ENCODE measurements around the gene WNT3. TPM values are rescaled to one million over a fixed set of nuclear protein-coding genes. Genes with fewer than 3 reads are reported as not detected.

Gene WNT3
- total RNA-seq, 2 experiments from 2014 or later = not detected

DNA sequence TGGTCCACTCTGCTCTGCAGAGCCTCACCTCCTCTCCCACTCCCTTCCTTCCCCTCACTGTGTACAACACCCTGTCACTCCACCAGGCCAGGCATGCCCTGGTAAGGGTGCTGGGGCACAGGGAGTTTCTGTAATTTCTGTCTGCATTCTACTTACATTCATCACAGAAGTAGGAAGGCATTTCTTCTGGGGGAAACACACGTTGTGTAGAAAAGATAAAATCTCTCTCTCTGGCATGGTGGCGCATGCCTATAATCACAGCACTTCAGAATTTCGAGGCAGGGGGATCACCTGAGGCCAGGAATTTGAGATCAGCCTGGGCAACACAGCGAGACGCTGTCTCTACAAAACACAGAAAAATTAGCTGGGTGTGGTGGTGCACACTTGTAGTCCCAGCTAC, 27.0 kb downstream of the WNT3 start:
- DNase-seq (no peak), ATAC-seq (ENCODE audit: poor library complexity) (no peak)
- Histone ChIP-seq H3K27me3 (ENCODE audit: control insufficient read depth in 1 of 2, insufficient read depth in 2 of 2, low read length in 2 of 2) (peaks cover 6 to 8% of the 10 kb centered on the region in 2 experiments), H3K27ac (ENCODE audit: low read depth in 1 of 2, low read length in 2 of 2) (no peak overlapping the region), H3K9me3 (ENCODE audit: control insufficient read depth in 1 of 2, insufficient read depth in 1 of 2, low read length in 2 of 2) (peaks cover 0 to 11% of the 10 kb centered on the region in 2 experiments), H3K4me1 (ENCODE audit: insufficient read depth, low read length) (no peaks in the 10 kb centered on the region), H3K4me3 (ENCODE audit: low read length) (no peak overlapping the region), H3K36me3 (ENCODE audit: insufficient read depth, low read length) (no peaks in the 10 kb centered on the region)
- Mint-ChIP-seq H3K36me3 (ENCODE audit: low read depth) (no peaks in the 10 kb centered on the region), H3K27me3 (peaks cover 31% of the 10 kb centered on the region), H3K27ac (no peak overlapping the region), H3K9me3 (no peaks in the 10 kb centered on the region), H3K4me3 (no peak overlapping the region), H3K4me1 (ENCODE audit: low read depth) (no peaks in the 10 kb centered on the region)
- ChIA-PET POLR2A (no interaction called here), CTCF (no interaction called here)
- intact Hi-C loops (cut with DNase I, micrococcal nuclease) = no loop called here
- TF ChIP-seq, protein P1, sequence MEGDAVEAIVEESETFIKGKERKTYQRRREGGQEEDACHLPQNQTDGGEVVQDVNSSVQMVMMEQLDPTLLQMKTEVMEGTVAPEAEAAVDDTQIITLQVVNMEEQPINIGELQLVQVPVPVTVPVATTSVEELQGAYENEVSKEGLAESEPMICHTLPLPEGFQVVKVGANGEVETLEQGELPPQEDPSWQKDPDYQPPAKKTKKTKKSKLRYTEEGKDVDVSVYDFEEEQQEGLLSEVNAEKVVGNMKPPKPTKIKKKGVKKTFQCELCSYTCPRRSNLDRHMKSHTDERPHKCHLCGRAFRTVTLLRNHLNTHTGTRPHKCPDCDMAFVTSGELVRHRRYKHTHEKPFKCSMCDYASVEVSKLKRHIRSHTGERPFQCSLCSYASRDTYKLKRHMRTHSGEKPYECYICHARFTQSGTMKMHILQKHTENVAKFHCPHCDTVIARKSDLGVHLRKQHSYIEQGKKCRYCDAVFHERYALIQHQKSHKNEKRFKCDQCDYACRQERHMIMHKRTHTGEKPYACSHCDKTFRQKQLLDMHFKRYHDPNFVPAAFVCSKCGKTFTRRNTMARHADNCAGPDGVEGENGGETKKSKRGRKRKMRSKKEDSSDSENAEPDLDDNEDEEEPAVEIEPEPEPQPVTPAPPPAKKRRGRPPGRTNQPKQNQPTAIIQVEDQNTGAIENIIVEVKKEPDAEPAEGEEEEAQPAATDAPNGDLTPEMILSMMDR (IDR thresholded peaks at IDR 0.05) = no peak

DNA sequence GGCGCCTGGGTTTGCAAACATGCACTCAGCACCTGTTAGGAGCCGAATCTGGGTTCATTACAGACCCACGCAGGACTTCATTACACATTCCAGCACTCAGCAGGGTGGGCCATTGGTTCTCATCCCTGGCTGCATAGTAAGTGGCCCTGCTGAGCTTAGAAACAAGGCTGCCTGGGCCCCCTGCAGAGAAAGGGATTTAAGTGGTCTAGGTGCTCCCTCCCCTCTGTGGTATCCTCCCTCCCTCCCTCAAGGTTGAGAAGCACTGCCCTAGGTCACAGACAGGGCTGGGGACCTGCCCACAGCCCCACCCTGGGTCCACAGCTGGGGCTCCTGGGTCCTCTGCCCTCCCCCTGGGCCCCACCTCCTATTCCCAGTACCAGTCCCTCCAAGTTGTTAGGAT, 28.3 kb downstream of the WNT3 start:
- H3K27me3 ChIP-seq (ENCODE audit: control insufficient read depth in 1 of 2, insufficient read depth in 2 of 2, low read length in 2 of 2) = peaks cover 3 to 5% of the 10 kb centered on the region in 2 experiments
- no peaks in the 10 kb centered on the region for H3K4me1 Mint-ChIP-seq (ENCODE audit: low read depth)

DNA sequence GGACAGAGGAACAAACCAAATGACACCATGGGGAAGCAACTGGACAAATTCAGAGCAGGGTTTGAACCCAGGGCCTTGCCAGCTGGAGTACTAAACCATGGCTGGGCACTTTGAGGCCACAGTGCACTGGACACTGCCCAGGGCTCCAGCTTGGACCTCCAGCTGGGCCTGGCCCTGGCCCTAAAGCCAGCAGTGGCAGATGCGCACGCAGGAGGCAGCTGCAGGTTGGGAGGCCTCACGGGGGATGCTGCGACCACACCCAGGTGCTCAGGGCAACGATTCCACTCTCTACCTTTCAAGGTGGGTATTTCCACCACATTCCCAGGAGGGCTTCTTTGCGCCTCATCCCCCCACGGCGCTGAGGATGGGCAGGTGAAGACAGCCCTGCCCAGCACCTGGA, 28.9 kb downstream of the WNT3 start:
- no peak overlapping the region for H3K27ac ChIP-seq (ENCODE audit: low read depth in 1 of 2, low read length in 2 of 2)
- peaks cover 0 to 11% of the 10 kb centered on the region in 2 experiments for H3K9me3 ChIP-seq (ENCODE audit: control insufficient read depth in 1 of 2, insufficient read depth in 1 of 2, low read length in 2 of 2)
- CTCF ChIA-PET = no interaction called here
- DNase-seq (no peak), ATAC-seq (ENCODE audit: poor library complexity) (no peak)
- Mint-ChIP-seq H3K4me3 (no peak overlapping the region), H3K27me3 (peaks cover 24% of the 10 kb centered on the region), H3K27ac (no peak overlapping the region), H3K36me3 (ENCODE audit: low read depth) (no peaks in the 10 kb centered on the region), H3K9me3 (no peaks in the 10 kb centered on the region), H3K4me1 (ENCODE audit: low read depth) (no peaks in the 10 kb centered on the region)
- intact Hi-C loops (cut with DNase I, micrococcal nuclease) = no loop called here
- POLR2A ChIA-PET = no interaction called here
- H3K4me3 ChIP-seq (ENCODE audit: low read length) = no peak overlapping the region
- no peaks in the 10 kb centered on the region for H3K4me1 ChIP-seq (ENCODE audit: insufficient read depth, low read length)
- H3K27me3 ChIP-seq (ENCODE audit: control insufficient read depth in 1 of 2, insufficient read depth in 2 of 2, low read length in 2 of 2) = peaks cover 3 to 4% of the 10 kb centered on the region in 2 experiments
- TF ChIP-seq, protein P1 (IDR thresholded peaks at IDR 0.05) = no peak
- H3K36me3 ChIP-seq (ENCODE audit: insufficient read depth, low read length) = no peaks in the 10 kb centered on the region

More for the DNA sequence above, 28.3 kb downstream of the WNT3 start:
- Mint-ChIP-seq H3K9me3 (no peaks in the 10 kb centered on the region), H3K36me3 (ENCODE audit: low read depth) (no peaks in the 10 kb centered on the region), H3K27me3 (peaks cover 24% of the 10 kb centered on the region), H3K27ac (no peak overlapping the region), H3K4me3 (no peak overlapping the region)
- CTCF ChIA-PET = no interaction called here
- no peaks in the 10 kb centered on the region for H3K36me3 ChIP-seq (ENCODE audit: insufficient read depth, low read length)
- H3K4me1 ChIP-seq (ENCODE audit: insufficient read depth, low read length) = no peaks in the 10 kb centered on the region
- intact Hi-C loops (cut with DNase I, micrococcal nuclease) = no loop called here
- TF ChIP-seq, protein P1 (IDR thresholded peaks at IDR 0.05) = no peak
- no peak for ATAC-seq (ENCODE audit: poor library complexity)
- H3K27ac ChIP-seq (ENCODE audit: low read depth in 1 of 2, low read length in 2 of 2) = no peak overlapping the region
- no peak overlapping the region for H3K4me3 ChIP-seq (ENCODE audit: low read length)
- H3K9me3 ChIP-seq (ENCODE audit: control insufficient read depth in 1 of 2, insufficient read depth in 1 of 2, low read length in 2 of 2) = peaks cover 0 to 11% of the 10 kb centered on the region in 2 experiments
- POLR2A ChIA-PET = no interaction called here
- DNase-seq = no peak
